BLaER1 treated with 17β-estradiol and CSF1 and Interleukin-3, amounts not matched to agents 10 nM and 100 nM (cell line): ENCODE measurements around the gene DGKD.

ENCODE experiments used
- H3K27ac ChIP-seq, 11 experiments: shearing (Covaris generic); formaldehyde crosslinking; 2 replicates each; pipeline ENCODE4 v1.8.1; 2022
- H3K27me3 ChIP-seq, 11 experiments: shearing (Covaris generic); formaldehyde crosslinking; 2 replicates each; pipeline ENCODE4 v1.8.1; 2022
- H3K36me3 ChIP-seq, 11 experiments: shearing (Covaris generic); formaldehyde crosslinking; 2 replicates each; pipeline ENCODE4 v1.8.1; 2022
- H3K4me1 ChIP-seq, 10 experiments: shearing (Covaris generic); formaldehyde crosslinking; 2 replicates each; pipeline ENCODE4 v1.8.1; 2022
- H3K4me2 ChIP-seq, 11 experiments: shearing (Covaris generic); formaldehyde crosslinking; 2 replicates each; pipeline ENCODE4 v1.8.1; 2022
- H3K4me3 ChIP-seq, 10 experiments: shearing (Covaris generic); formaldehyde crosslinking; 2 replicates each; pipeline ENCODE4 v1.8.1; 2022
- H3K9ac ChIP-seq, 11 experiments: shearing (Covaris generic); formaldehyde crosslinking; 2 replicates each; pipeline ENCODE4 v1.8.1; 2022
- H3K9me3 ChIP-seq, 11 experiments: shearing (Covaris generic); formaldehyde crosslinking; replicated peaks in 1 of 11; 2 replicates each; pipeline ENCODE4 v1.8.1; 2022
- H4K20me1 ChIP-seq, 11 experiments: shearing (Covaris generic); formaldehyde crosslinking; 2 replicates each; pipeline ENCODE4 v1.8.1; 2022
- Cebpa-rat ChIP-seq, 11 experiments: shearing (Covaris generic); IDR thresholded peaks; 2 replicates each; pipeline ENCODE4 v1.8.1; 2022

Gene DGKD

DNA sequence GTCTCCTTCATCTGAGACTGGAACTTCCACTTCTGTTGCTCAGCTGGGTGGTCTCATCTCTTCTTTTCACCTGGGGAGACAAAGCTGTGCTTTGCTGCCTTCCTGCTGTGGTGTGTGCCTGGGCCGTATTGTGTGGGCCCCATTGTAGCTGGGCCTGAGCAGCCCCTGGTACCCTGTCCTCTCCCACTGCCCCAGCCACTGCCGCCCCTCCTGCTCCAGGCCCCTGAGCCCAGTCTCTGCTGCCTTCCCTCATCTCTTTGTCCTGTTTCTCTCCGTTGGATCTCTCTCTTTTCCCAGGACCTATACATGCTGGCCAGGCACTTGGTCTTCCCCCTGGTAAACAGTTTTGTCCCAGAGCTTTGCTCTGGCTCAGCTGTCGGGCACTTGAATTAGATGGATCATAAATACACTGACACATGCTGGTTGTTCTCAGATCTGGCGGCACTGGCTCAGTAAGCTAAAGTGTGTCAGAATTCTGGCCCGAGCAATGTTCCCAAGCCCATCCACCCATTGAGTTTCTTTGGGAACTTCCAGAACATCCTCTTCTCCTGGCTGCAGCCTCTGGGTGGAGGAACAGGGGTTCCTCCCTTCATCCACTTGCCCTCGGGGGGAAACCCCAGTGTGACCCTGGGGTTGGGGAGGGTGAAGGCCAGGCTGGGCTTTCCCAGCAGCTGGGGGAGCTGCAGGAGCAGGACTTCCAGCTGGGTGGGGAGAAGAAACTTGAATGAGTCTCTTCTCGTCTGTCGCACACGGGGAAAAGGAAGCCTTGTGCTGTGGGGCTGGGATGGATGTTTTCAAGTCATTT lies 99.0 kb downstream of the DGKD start:
- Histone ChIP-seq H3K9me3 (no peaks in the 10 kb centered on the region), H3K4me3 (no peak overlapping the region), H3K27ac (peak overlapping the region in 1 of 11 experiments; percentile 10; a peak in 1 of 22 replicates), H3K4me1 (peaks cover 0 to 11% (median 0%) of the 10 kb centered on the region in 10 experiments; a peak in 3 of 20 replicates), H3K4me2 (no peak overlapping the region), H4K20me1 (peaks cover 0 to 100% (median 97%) of the 10 kb centered on the region in 11 experiments; a peak in 18 of 22 replicates), H3K9ac (no peak overlapping the region; a peak in 1 of 22 replicates), H3K27me3 (no peaks in the 10 kb centered on the region), H3K36me3 (peaks cover 100% of the 10 kb centered on the region in 11 experiments)
- no peak for TF ChIP-seq Cebpa-rat (IDR thresholded peaks at IDR 0.05)

DNA sequence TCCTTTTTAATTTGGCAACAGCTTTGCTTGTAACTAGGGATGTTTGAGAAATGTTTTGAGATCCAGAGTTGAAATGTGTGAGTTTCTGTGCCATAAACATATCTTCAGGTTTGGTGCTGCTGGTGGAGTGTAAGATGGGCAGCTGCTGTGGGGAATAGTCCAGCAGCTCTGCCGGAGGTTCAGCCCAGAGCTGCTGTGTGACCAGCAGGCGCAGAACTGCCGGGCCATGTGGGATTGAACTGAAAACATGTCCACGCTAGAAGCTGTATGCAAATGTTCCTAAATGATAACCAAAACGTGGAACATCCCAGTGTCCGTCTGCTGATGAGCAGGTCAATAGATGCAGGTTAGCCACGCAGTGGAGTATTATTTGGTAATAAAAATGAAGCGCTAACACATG lies 99.6 kb downstream of the DGKD start:
- Histone ChIP-seq H3K9me3 (no peaks in the 10 kb centered on the region), H3K4me3 (no peak overlapping the region), H3K9ac (no peak overlapping the region), H3K4me2 (no peak overlapping the region), H3K27me3 (no peaks in the 10 kb centered on the region), H3K4me1 (peaks cover 0 to 11% (median 0%) of the 10 kb centered on the region in 10 experiments; a peak in 3 of 20 replicates), H3K36me3 (peaks cover 100% of the 10 kb centered on the region in 11 experiments), H4K20me1 (peaks cover 0 to 100% (median 97%) of the 10 kb centered on the region in 11 experiments; a peak in 18 of 22 replicates), H3K27ac (no peak overlapping the region)
- TF ChIP-seq Cebpa-rat (IDR thresholded peaks at IDR 0.05): no peak

- TF ChIP-seq Cebpa-rat (IDR thresholded peaks at IDR 0.05): peak in 5 of 11 experiments; percentile 16 to 86 (median 58); a peak in 6 of 22 replicates
- Histone ChIP-seq H3K27me3 (no peaks in the 10 kb centered on the region), H3K4me3 (no peak overlapping the region), H3K9me3 (no peaks in the 10 kb centered on the region), H3K36me3 (peaks cover 100% of the 10 kb centered on the region in 11 experiments), H3K9ac (no peak overlapping the region), H3K4me2 (peak overlapping the region in 3 of 11 experiments; percentile 5 to 32 (median 26); a peak in 3 of 22 replicates), H3K4me1 (peaks cover 0 to 11% (median 0%) of the 10 kb centered on the region in 10 experiments; a peak in 3 of 20 replicates), H4K20me1 (peaks cover 0 to 100% (median 97%) of the 10 kb centered on the region in 11 experiments; a peak in 18 of 22 replicates), H3K27ac (peak overlapping the region in 1 of 11 experiments; percentile 4; a peak in 1 of 22 replicates)
These were observed 100.7 kb downstream of the DGKD start for GRCh38 chr2:233455006-233455405.

GRCh38 chr2:233455491-233455890 lies 101.2 kb downstream of the DGKD start:
- peak overlapping the region in 2 of 11 experiments; percentile 4 to 15; a peak in 3 of 22 replicates for H3K27ac ChIP-seq
- TF ChIP-seq Cebpa-rat (IDR thresholded peaks at IDR 0.05): no peak
- H3K36me3 ChIP-seq: peaks cover 100% of the 10 kb centered on the region in 11 experiments
- H3K4me1 ChIP-seq: peaks cover 0 to 11% (median 0%) of the 10 kb centered on the region in 10 experiments; a peak in 3 of 20 replicates
- no peaks in the 10 kb centered on the region for H3K27me3 ChIP-seq
- H4K20me1 ChIP-seq: peaks cover 0 to 100% (median 97%) of the 10 kb centered on the region in 11 experiments; a peak in 18 of 22 replicates
- no peaks in the 10 kb centered on the region for H3K9me3 ChIP-seq
- no peak overlapping the region; a peak in 1 of 22 replicates for H3K4me2 ChIP-seq
- H3K4me3 ChIP-seq: no peak overlapping the region
- H3K9ac ChIP-seq: no peak overlapping the region

DNA sequence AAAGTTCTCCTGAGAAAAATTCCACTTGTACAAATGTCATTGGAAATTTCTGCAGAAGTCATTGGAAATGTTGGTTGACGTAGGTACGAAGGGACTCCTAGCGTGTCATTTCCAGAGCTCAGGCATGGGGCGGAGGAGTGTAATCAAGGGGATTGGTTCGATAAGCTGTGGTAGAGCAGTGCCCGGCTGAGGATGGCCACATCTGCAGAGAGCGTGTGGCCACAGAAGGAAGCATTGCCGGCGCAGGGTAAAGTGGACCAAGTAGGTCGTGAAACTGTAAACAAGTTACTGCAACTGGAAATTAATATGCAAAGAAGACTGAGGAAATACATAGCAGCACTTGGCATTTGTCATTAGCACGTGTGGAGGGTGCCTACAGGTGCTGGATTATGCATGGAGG lies 101.8 kb downstream of the DGKD start:
- Histone ChIP-seq H3K9me3 (no peaks in the 10 kb centered on the region), H3K36me3 (peaks cover 100% of the 10 kb centered on the region in 11 experiments), H3K27ac (no peak overlapping the region), H4K20me1 (peaks cover 0 to 100% (median 96%) of the 10 kb centered on the region in 11 experiments; a peak in 18 of 22 replicates), H3K9ac (no peak overlapping the region), H3K27me3 (no peaks in the 10 kb centered on the region), H3K4me3 (no peak overlapping the region), H3K4me1 (peaks cover 0 to 11% (median 0%) of the 10 kb centered on the region in 10 experiments; a peak in 3 of 20 replicates), H3K4me2 (no peak overlapping the region)
- no peak for TF ChIP-seq Cebpa-rat (IDR thresholded peaks at IDR 0.05)

- no peak for TF ChIP-seq Cebpa-rat (IDR thresholded peaks at IDR 0.05)
- no peaks in the 10 kb centered on the region for H3K27me3 ChIP-seq
- H3K9ac ChIP-seq: no peak overlapping the region
- peaks cover 0 to 100% (median 96%) of the 10 kb centered on the region in 11 experiments; a peak in 18 of 22 replicates for H4K20me1 ChIP-seq
- no peaks in the 10 kb centered on the region for H3K9me3 ChIP-seq
- H3K4me1 ChIP-seq: peaks cover 0 to 11% (median 0%) of the 10 kb centered on the region in 10 experiments; a peak in 3 of 20 replicates
- no peak overlapping the region for H3K27ac ChIP-seq
- no peak overlapping the region for H3K4me3 ChIP-seq
- peaks cover 100% of the 10 kb centered on the region in 11 experiments for H3K36me3 ChIP-seq
- H3K4me2 ChIP-seq: no peak overlapping the region
These were observed 102.6 kb downstream of the DGKD start for GRCh38 chr2:233456934-233457333.

GRCh38 chr2:233457356-233457755 lies 103.1 kb downstream of the DGKD start:
- peaks cover 0 to 100% (median 96%) of the 10 kb centered on the region in 11 experiments; a peak in 18 of 22 replicates for H4K20me1 ChIP-seq
- peaks cover 100% of the 10 kb centered on the region in 11 experiments for H3K36me3 ChIP-seq
- no peak overlapping the region for H3K4me3 ChIP-seq
- H3K27ac ChIP-seq: no peak overlapping the region
- H3K9me3 ChIP-seq: no peaks in the 10 kb centered on the region
- peaks cover 0 to 11% (median 0%) of the 10 kb centered on the region in 10 experiments; a peak in 3 of 20 replicates for H3K4me1 ChIP-seq
- H3K9ac ChIP-seq: no peak overlapping the region
- H3K4me2 ChIP-seq: no peak overlapping the region
- no peak for TF ChIP-seq Cebpa-rat (IDR thresholded peaks at IDR 0.05)
- H3K27me3 ChIP-seq: no peaks in the 10 kb centered on the region

DNA sequence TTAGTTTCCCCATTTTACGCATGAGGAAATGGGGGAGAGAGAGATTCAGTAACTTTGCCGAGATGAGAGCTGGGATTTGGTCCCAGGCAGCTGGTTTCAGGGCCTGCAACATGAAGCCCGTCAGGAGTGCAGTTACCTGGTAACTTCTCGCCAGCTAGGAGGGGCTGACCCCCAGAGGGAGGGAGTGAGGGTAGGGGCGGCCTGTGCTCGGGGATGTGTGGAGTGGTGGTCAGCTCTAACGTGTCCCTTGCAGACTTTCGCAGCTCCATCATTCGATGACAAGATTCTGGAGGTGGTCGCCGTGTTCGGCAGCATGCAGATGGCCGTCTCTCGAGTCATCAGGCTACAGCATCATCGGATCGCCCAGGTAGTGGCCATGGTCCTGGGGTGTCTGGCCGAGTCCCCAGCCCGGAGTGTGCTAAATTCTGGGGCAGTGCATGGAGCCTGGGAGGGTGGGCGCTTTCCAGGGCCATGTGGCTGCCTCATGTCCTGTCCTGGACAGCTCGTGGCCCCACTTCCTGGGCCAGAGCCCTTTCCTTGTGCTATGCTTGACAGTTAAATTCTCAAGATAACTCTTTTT lies 103.8 kb downstream of the DGKD start:
- peaks cover 100% of the 10 kb centered on the region in 11 experiments for H3K36me3 ChIP-seq
- no peak for TF ChIP-seq Cebpa-rat (IDR thresholded peaks at IDR 0.05)

GRCh38 chr2:233458826-233459225 lies 104.5 kb downstream of the DGKD start:
- no peak for TF ChIP-seq Cebpa-rat (IDR thresholded peaks at IDR 0.05)
- Histone ChIP-seq H3K36me3 (peaks cover 99 to 100% (median 100%) of the 10 kb centered on the region in 11 experiments), H3K27ac (no peak overlapping the region), H3K9ac (no peak overlapping the region), H3K4me3 (no peak overlapping the region), H3K27me3 (no peaks in the 10 kb centered on the region), H4K20me1 (peaks cover 0 to 99% (median 92%) of the 10 kb centered on the region in 11 experiments; a peak in 18 of 22 replicates), H3K9me3 (no peaks in the 10 kb centered on the region), H3K4me1 (peaks cover 0 to 11% (median 0%) of the 10 kb centered on the region in 10 experiments; a peak in 3 of 20 replicates), H3K4me2 (no peak overlapping the region)

More for the DNA sequence above, 103.8 kb downstream of the DGKD start:
- Histone ChIP-seq H3K9ac (no peak overlapping the region), H3K27me3 (no peaks in the 10 kb centered on the region), H3K4me3 (no peak overlapping the region), H3K9me3 (no peaks in the 10 kb centered on the region), H4K20me1 (peaks cover 0 to 100% (median 96%) of the 10 kb centered on the region in 11 experiments; a peak in 18 of 22 replicates), H3K4me2 (no peak overlapping the region), H3K27ac (no peak overlapping the region), H3K4me1 (peaks cover 0 to 11% (median 0%) of the 10 kb centered on the region in 10 experiments; a peak in 3 of 20 replicates)
